Measurements from ENCODE around the gene LIN54.

DNA sequence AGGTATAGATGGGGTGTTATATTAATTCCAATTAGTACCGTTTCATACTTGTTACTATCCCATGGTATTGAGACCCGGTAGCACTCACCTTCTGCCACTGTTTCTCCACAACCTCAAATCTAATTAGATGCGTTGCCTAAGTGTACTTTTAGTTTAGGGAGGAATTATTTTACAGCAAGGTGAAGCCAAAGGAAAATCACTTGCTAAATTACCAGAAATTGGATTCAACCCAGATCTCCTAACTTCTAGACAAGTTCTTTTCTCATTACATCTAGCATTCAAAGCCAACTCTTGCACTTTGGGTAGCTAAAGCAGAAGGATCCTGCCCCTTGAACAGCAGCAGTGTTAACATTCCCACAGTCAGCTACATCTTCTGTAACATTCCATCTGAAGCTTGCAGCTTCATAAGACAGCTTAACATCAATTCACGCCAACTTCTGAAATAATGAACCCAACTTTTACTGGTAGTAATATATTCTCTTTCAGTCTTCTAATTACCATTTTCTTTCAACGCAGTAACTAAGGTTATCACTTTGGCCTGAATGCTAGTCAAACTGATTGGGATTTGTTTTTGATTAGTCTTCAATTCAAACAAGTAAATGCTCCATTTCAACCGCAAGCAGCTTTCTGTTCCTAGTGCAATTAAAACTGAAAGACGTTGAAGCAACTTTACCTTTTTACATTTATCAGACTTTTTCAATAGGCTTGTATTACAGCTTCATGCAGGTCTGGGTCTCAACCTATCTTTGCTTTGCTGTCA lies 118.7 kb downstream of the LIN54 start:
- TF ChIP-seq, protein P1, sequence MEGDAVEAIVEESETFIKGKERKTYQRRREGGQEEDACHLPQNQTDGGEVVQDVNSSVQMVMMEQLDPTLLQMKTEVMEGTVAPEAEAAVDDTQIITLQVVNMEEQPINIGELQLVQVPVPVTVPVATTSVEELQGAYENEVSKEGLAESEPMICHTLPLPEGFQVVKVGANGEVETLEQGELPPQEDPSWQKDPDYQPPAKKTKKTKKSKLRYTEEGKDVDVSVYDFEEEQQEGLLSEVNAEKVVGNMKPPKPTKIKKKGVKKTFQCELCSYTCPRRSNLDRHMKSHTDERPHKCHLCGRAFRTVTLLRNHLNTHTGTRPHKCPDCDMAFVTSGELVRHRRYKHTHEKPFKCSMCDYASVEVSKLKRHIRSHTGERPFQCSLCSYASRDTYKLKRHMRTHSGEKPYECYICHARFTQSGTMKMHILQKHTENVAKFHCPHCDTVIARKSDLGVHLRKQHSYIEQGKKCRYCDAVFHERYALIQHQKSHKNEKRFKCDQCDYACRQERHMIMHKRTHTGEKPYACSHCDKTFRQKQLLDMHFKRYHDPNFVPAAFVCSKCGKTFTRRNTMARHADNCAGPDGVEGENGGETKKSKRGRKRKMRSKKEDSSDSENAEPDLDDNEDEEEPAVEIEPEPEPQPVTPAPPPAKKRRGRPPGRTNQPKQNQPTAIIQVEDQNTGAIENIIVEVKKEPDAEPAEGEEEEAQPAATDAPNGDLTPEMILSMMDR (conservative IDR thresholded peaks at IDR 0.05), result 0 out of 2 replicates have a peak, but pooled peaks have one; percentile 2
- no peak for TF ChIP-seq ZFX (IDR thresholded peaks at IDR 0.05)

Data from C4-2B (cell line).